A549 (cell line): ENCODE measurements around the gene DCAF4. TPM values are rescaled to one million over a fixed set of nuclear protein-coding genes. Genes with fewer than 3 reads are reported as not detected.

Source experiments
- ATAC-seq, 2 experiments: fragments of 200-7000 bp in 1 of 2; fragments of >200 bp in 1 of 2; cut with Nextera tagmentation in 1 of 2; cut with Tn5 transposase in 1 of 2; 3 replicates each; pipeline versions ENCODE4 v1.8.0 to v1.9.1; 2018 to 2020; ENCODE audit warnings: mild to moderate bottlenecking in 1 of 2, moderate library complexity in 1 of 2
- CTCF ChIA-PET: fragments of 300-600 bp; sonication (Branson Sonifier 250); formaldehyde crosslinking; extraction: SDS; loops from one replicate; lab custom pipeline; 2021; ENCODE audit warnings: antibody characterized with exemption, inconsistent platforms; lab: Yijun Ruan, JAX
- POLR2A ChIA-PET: fragments of 350-600 bp; formaldehyde crosslinking; extraction: SDS; loops from one replicate; lab custom pipeline; 2021; ENCODE audit warnings: antibody characterized with exemption, inconsistent platforms; lab: Yijun Ruan, JAX
- DNase-seq, 2 experiments: peaks; one replicate each; pipeline versions ENCODE4 v3.0.0 to v3.0.0-alpha.2; 2011 to 2016; ENCODE audit warnings: low read depth in 1 of 2, low spot score in 1 of 2
- FAIRE-seq: peaks from 2 replicates; lab custom pipeline; 2011; peaks lifted over from hg19 to GRCh38; lab: Jason Lieb, UNC
- H3K27ac ChIP-seq, 2 experiments: fragments of >200 bp; sonication (Bioruptor Twin); formaldehyde crosslinking; 3 replicates each; pipeline ENCODE4 v1.5.1; 2016 to 2017
- H3K4me1 ChIP-seq: fragments of >200 bp; sonication (Bioruptor Twin); formaldehyde crosslinking; 3 replicates; pipeline ENCODE4 v1.6.1; 2016
- H3K4me2 ChIP-seq: fragments of >200 bp; sonication (Bioruptor Twin); formaldehyde crosslinking; 3 replicates; pipeline ENCODE4 v1.6.1; 2016
- H3K4me3 ChIP-seq: fragments of >200 bp; sonication (Bioruptor Twin); formaldehyde crosslinking; 3 replicates; pipeline ENCODE4 v1.5.1; 2016
- H3K9me3 ChIP-seq: fragments of >200 bp; sonication (Bioruptor Twin); formaldehyde crosslinking; 3 replicates; pipeline ENCODE4 v1.6.1; 2016
- CBX2 ChIP-seq: fragments of 200-600 bp; sonication (generic); IDR thresholded peaks from 2 replicates; pipeline ENCODE4 v1.6.1; 2016; ENCODE audit warnings: low read depth, mild to moderate bottlenecking, borderline replicate concordance
- CBX8 ChIP-seq: fragments of 200-600 bp; sonication (generic); IDR thresholded peaks from 2 replicates; pipeline ENCODE4 v1.6.1; 2016
- CHD2 ChIP-seq: fragments of 150-350 bp; IDR thresholded peaks from 2 replicates; pipeline ENCODE4 v1.6.1; 2014; ENCODE audit warnings: low read length; ENCODE audit not compliant: partially characterized antibody
- EHF ChIP-seq: fragments of 250-450 bp; sonication (Bioruptor Pico); IDR thresholded peaks from 2 replicates; pipeline ENCODE4 v1.5.0; 2020; ENCODE audit warnings: mild to moderate bottlenecking
- EP300 ChIP-seq, 2 experiments: fragments of >200 bp; sonication (Bioruptor Twin); formaldehyde crosslinking; IDR thresholded peaks; 2 replicates in 1 of 2; 3 replicates in 1 of 2; pipeline ENCODE4 v1.6.1; 2016 to 2017
- FOSB ChIP-seq: fragments of 250-450 bp; sonication (Bioruptor Pico); IDR thresholded peaks from 2 replicates; pipeline ENCODE4 v1.5.0; 2020; ENCODE audit warnings: mild to moderate bottlenecking, moderate library complexity
- FOXS1 ChIP-seq: fragments of 250-450 bp; sonication (Bioruptor Pico); IDR thresholded peaks from 2 replicates; pipeline ENCODE4 v1.5.0; 2020; ENCODE audit warnings: mild to moderate bottlenecking, moderate library complexity
- HOXA7 ChIP-seq: fragments of 250-450 bp; sonication (Bioruptor Pico); IDR thresholded peaks from 2 replicates; pipeline ENCODE4 v1.5.0; 2020; ENCODE audit warnings: mild to moderate bottlenecking, moderate library complexity
- HOXB13 ChIP-seq: fragments of 250-450 bp; sonication (Bioruptor Pico); IDR thresholded peaks from 2 replicates; pipeline ENCODE4 v1.5.0; 2020; ENCODE audit warnings: low read depth, mild to moderate bottlenecking, moderate library complexity
- HOXB5 ChIP-seq: fragments of 250-450 bp; sonication (Bioruptor Pico); IDR thresholded peaks from 2 replicates; pipeline ENCODE4 v1.5.0; 2020; ENCODE audit warnings: mild to moderate bottlenecking, moderate library complexity
- MAFK ChIP-seq: fragments of 450-650 bp; IDR thresholded peaks from 2 replicates; pipeline ENCODE4 v1.6.1; 2014; ENCODE audit not compliant: partially characterized antibody
- MYC ChIP-seq: IDR thresholded peaks from 2 replicates; pipeline ENCODE4 v1.6.1; 2012; ENCODE audit warnings: mild to moderate bottlenecking, inconsistent platforms, low read length, improper control_type of control experiment, borderline replicate concordance
- NPAS2 ChIP-seq: fragments of 250-450 bp; sonication (Bioruptor Pico); IDR thresholded peaks from 2 replicates; pipeline ENCODE4 v1.8.0; 2022; ENCODE audit warnings: mild to moderate bottlenecking, moderate library complexity, borderline replicate concordance
- PHF8 ChIP-seq: fragments of 200-600 bp; sonication (generic); IDR thresholded peaks from 2 replicates; pipeline ENCODE4 v1.6.1; 2016; ENCODE audit warnings: low read depth, mild to moderate bottlenecking, antibody characterized with exemption, moderate library complexity, borderline replicate concordance
- POLR2A ChIP-seq: IDR thresholded peaks from 2 replicates; pipeline ENCODE4 v1.6.1; 2012; ENCODE audit warnings: mild to moderate bottlenecking, low read length
- RARB ChIP-seq: fragments of 250-450 bp; sonication (Bioruptor Pico); IDR thresholded peaks from 2 replicates; pipeline ENCODE4 v1.8.0; 2021; ENCODE audit warnings: mild to moderate bottlenecking, moderate library complexity
- RFX5 ChIP-seq: fragments of 450-650 bp; IDR thresholded peaks from 2 replicates; pipeline ENCODE4 v1.7.1; 2014; ENCODE audit warnings: antibody characterized with exemption, mild to moderate bottlenecking, moderate library complexity
- SREBF2 ChIP-seq: fragments of 450-650 bp; IDR thresholded peaks from 2 replicates; pipeline ENCODE4 v1.6.1; 2014; ENCODE audit warnings: mild to moderate bottlenecking, moderate library complexity
- TFCP2L1 ChIP-seq: fragments of 250-450 bp; sonication (Bioruptor Pico); IDR thresholded peaks from 2 replicates; pipeline ENCODE4 v1.5.0; 2021; ENCODE audit warnings: mild to moderate bottlenecking
- ZNF302 ChIP-seq: fragments of 250-450 bp; sonication (Bioruptor Pico); IDR thresholded peaks from 2 replicates; pipeline ENCODE4 v1.9.0; 2021; ENCODE audit warnings: inconsistent platforms, mild to moderate bottlenecking, moderate library complexity
- WGBS: methylation state at CpG from one replicate; pipeline ENCODE4 v1.1.6; 2017; ENCODE audit errors: missing lambda C conversion rate; 5-methylcytosine and 5-hydroxymethylcytosine counted together
- polyA plus RNA-seq, 4 experiments: library from polyadenylated mRNA; depleted of rRNA in 3 of 4; stranded (reverse); fragments of >200 nt; fragmentation: RNase III in 1 of 4; extraction: RNeasy Plus Mini Kit Qiagen cat#74134 plus additional on column Dnase treatment in 1 of 4; gene quantifications; 2 replicates in 3 of 4; 3 replicates in 1 of 4; pipeline ENCODE4 v1.2.3, GENCODE V29; 2011 to 2017
- TF ChIP-seq, protein P1 (sequence below): IDR thresholded peaks from 2 replicates; pipeline ENCODE4 v1.6.1; 2012; ENCODE audit warnings: low read depth, borderline replicate concordance
- TF ChIP-seq, protein P2 (sequence below): fragments of 450-650 bp; IDR thresholded peaks from 2 replicates; pipeline ENCODE4 v1.6.1; 2014; ENCODE audit warnings: antibody characterized with exemption
- TF ChIP-seq, protein P3 (sequence below): fragments of >200 bp; sonication (Bioruptor Twin); formaldehyde crosslinking; IDR thresholded peaks from 2 replicates; pipeline ENCODE4 v1.6.1; 2016
- TF ChIP-seq, protein P4 (sequence below): fragments of 250-450 bp; sonication (Bioruptor Pico); IDR thresholded peaks from 2 replicates; pipeline ENCODE4 v1.5.0; 2021; ENCODE audit warnings: mild to moderate bottlenecking, moderate library complexity, borderline replicate concordance
- TF ChIP-seq, protein P5 (sequence below): fragments of 250-450 bp; sonication (Bioruptor Pico); IDR thresholded peaks from 2 replicates; pipeline ENCODE4 v1.5.0; 2020; ENCODE audit warnings: low read depth, mild to moderate bottlenecking, moderate library complexity
- TF ChIP-seq, protein P6 (sequence below): fragments of 200-600 bp; sonication (generic); IDR thresholded peaks from 2 replicates; pipeline ENCODE4 v1.6.1; 2016; ENCODE audit warnings: antibody characterized with exemption, mild to moderate bottlenecking, moderate library complexity

Gene DCAF4
- polyA plus RNA-seq, 2 of the 4 experiments (the other 2 are of a cell fraction) = 18.4 to 22.4 TPM

DNA sequence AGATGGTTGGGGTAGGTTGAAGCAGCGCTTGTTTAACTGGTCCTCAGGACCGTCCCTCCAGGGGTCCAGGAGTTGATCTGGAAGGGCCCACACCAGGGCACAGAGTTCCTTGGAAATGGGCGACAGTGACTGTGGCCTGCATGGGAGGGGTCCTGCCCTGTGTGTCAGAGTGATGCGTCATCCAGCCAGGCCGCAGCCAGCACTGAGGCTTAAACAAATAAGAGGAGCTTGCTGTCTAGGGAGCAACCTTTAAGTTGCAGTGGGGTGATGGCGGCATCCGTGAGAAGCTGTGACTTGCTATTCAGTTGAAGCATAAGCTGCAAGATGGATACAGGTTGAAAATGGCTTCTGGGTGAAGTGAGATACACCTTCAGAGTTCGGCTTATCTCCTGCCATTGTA is 20.2 kb downstream of the DCAF4 start:
- H3K4me2 ChIP-seq = no peak overlapping the region

DNA sequence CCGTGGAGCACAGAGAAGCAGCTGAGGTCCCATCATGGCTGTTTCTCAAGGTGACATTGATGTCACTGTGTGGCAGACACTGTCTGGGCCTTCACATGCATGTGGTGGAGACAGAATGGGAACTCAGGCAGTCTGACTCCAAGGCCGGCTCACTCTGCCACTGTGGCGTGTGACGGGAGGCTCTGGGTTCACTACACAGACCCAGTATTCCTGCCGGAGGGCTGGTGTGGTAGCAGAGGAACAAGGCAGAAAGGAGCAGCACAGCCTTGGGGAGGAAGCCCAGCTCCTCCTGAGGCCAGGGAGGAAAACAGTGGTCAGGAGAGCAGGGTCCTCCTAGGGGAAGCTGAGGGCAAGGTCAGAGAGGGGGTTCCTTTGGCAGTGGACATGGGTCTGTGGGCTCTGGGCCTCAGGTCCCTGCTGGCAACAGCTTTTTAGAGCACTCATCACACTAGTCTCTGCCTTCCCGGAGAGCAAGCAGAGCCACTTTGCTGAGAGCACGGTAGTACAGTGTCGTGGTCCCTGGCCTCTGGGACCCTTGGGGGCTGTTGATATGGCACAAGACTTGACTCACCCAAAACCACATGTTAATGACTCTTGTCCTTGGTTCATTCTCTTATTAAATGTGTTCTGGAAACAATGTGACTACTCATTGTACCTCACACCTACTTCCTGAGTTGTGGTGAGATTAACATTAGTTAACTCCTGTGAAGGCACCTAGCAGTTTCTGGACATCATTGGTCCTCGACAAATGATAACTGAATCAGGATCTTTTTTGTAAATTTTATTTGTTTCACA is 21.3 kb downstream of the DCAF4 start:
- CTCF ChIA-PET = interaction anchor here (0.7 to 6.7 kb wide), 23 partner anchors 9 to 502 kb away, joined by 3 to 201 read pairs (median 8); no protein-coding TSS in a partner anchor
- Histone ChIP-seq H3K4me3 (no peak overlapping the region), H3K9me3 (no peaks in the 10 kb centered on the region)
- POLR2A ChIA-PET = interaction anchor here (1.4 kb wide), 1 partner anchor 434 kb away, joined by 6 read pairs; no protein-coding TSS in a partner anchor
- no peak for FAIRE-seq
- TF ChIP-seq FOXS1 (CRISPR knock-in tag) (no peak), CBX2 (no peak), POLR2A (no peak), RARB (CRISPR knock-in tag) (no peak), CHD2 (no peak), MAFK (no peak), ZNF302 (CRISPR knock-in tag) (no peak), TFCP2L1 (CRISPR knock-in tag) (no peak), MYC (no peak), FOSB (CRISPR knock-in tag) (no peak), SREBF2 (no peak), EP300 (IDR thresholded peaks at IDR 0.05) (no peak), CBX8 (no peak), RFX5 (no peak), HOXB13 (no peak)
- TF ChIP-seq, protein P1, sequence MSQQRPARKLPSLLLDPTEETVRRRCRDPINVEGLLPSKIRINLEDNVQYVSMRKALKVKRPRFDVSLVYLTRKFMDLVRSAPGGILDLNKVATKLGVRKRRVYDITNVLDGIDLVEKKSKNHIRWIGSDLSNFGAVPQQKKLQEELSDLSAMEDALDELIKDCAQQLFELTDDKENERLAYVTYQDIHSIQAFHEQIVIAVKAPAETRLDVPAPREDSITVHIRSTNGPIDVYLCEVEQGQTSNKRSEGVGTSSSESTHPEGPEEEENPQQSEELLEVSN = no peak
- TF ChIP-seq, protein P2, sequence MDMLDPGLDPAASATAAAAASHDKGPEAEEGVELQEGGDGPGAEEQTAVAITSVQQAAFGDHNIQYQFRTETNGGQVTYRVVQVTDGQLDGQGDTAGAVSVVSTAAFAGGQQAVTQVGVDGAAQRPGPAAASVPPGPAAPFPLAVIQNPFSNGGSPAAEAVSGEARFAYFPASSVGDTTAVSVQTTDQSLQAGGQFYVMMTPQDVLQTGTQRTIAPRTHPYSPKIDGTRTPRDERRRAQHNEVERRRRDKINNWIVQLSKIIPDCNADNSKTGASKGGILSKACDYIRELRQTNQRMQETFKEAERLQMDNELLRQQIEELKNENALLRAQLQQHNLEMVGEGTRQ = no peak
- TF ChIP-seq, protein P3, sequence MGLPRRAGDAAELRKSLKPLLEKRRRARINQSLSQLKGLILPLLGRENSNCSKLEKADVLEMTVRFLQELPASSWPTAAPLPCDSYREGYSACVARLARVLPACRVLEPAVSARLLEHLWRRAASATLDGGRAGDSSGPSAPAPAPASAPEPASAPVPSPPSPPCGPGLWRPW = no peak
- TF ChIP-seq, protein P4, sequence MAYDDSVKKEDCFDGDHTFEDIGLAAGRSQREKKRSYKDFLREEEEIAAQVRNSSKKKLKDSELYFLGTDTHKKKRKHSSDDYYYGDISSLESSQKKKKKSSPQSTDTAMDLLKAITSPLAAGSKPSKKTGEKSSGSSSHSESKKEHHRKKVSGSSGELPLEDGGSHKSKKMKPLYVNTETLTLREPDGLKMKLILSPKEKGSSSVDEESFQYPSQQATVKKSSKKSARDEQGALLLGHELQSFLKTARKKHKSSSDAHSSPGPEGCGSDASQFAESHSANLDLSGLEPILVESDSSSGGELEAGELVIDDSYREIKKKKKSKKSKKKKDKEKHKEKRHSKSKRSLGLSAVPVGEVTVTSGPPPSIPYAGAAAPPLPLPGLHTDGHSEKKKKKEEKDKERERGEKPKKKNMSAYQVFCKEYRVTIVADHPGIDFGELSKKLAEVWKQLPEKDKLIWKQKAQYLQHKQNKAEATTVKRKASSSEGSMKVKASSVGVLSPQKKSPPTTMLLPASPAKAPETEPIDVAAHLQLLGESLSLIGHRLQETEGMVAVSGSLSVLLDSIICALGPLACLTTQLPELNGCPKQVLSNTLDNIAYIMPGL = no peak
- TF ChIP-seq, all 56 proteins: peak for 0
- Histone ChIP-seq H3K4me2 (no peak overlapping the region), H3K27ac (no peak overlapping the region), H3K4me1 (no peaks in the 10 kb centered on the region)
- WGBS = 93% methylated on average over 9 of the region's 9 CpGs
- DNase-seq = no peak
- peak; percentile 16 to 20; a peak in 4 of 6 replicates for ATAC-seq

More for the DNA sequence above, 20.2 kb downstream of the DCAF4 start:
- FAIRE-seq (no peak), DNase-seq (no peak), ATAC-seq (0 out of 6 replicates have a peak, but pooled peaks of 1 of the 2 experiments have one; percentile 20)
- WGBS = 81% methylated on average over 8 of the region's 8 CpGs
- Histone ChIP-seq H3K27ac (no peak overlapping the region), H3K9me3 (no peaks in the 10 kb centered on the region), H3K4me3 (no peak overlapping the region), H3K4me1 (no peaks in the 10 kb centered on the region)
- ChIA-PET CTCF (interaction anchor here (0.5 to 6.7 kb wide), 7 partner anchors 8 to 1343 kb away, joined by 3 to 201 read pairs (median 15); no protein-coding TSS in a partner anchor), POLR2A (no interaction called here)
- TF ChIP-seq EP300 (IDR thresholded peaks at IDR 0.05) = no peak
- no peak for TF ChIP-seq HOXA7 (CRISPR knock-in tag)
- no peak for TF ChIP-seq CBX8
- TF ChIP-seq HOXB5 = no peak
- no peak for TF ChIP-seq CHD2
- no peak for TF ChIP-seq FOSB (CRISPR knock-in tag)
- TF ChIP-seq, protein P5, sequence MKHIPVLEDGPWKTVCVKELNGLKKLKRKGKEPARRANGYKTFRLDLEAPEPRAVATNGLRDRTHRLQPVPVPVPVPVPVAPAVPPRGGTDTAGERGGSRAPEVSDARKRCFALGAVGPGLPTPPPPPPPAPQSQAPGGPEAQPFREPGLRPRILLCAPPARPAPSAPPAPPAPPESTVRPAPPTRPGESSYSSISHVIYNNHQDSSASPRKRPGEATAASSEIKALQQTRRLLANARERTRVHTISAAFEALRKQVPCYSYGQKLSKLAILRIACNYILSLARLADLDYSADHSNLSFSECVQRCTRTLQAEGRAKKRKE = no peak
- TF ChIP-seq NPAS2 (CRISPR knock-in tag) = no peak
- TF ChIP-seq, protein P3 = no peak
- no peak for TF ChIP-seq PHF8
- TF ChIP-seq, protein P6, sequence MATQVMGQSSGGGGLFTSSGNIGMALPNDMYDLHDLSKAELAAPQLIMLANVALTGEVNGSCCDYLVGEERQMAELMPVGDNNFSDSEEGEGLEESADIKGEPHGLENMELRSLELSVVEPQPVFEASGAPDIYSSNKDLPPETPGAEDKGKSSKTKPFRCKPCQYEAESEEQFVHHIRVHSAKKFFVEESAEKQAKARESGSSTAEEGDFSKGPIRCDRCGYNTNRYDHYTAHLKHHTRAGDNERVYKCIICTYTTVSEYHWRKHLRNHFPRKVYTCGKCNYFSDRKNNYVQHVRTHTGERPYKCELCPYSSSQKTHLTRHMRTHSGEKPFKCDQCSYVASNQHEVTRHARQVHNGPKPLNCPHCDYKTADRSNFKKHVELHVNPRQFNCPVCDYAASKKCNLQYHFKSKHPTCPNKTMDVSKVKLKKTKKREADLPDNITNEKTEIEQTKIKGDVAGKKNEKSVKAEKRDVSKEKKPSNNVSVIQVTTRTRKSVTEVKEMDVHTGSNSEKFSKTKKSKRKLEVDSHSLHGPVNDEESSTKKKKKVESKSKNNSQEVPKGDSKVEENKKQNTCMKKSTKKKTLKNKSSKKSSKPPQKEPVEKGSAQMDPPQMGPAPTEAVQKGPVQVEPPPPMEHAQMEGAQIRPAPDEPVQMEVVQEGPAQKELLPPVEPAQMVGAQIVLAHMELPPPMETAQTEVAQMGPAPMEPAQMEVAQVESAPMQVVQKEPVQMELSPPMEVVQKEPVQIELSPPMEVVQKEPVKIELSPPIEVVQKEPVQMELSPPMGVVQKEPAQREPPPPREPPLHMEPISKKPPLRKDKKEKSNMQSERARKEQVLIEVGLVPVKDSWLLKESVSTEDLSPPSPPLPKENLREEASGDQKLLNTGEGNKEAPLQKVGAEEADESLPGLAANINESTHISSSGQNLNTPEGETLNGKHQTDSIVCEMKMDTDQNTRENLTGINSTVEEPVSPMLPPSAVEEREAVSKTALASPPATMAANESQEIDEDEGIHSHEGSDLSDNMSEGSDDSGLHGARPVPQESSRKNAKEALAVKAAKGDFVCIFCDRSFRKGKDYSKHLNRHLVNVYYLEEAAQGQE = no peak
- TF ChIP-seq EHF (CRISPR knock-in tag) = no peak
- no peak for TF ChIP-seq TFCP2L1 (CRISPR knock-in tag)
